Endometrium (tissue), 2 donors: ENCODE data around the gene USP46.

Source experiments
- FAIRE-seq: peaks from 2 replicates; lab custom pipeline; 2012; peaks lifted over from hg19 to GRCh38; lab: Jason Lieb, UNC
- donor health status: control.
- donor health status: control.

Gene USP46

GRCh38 chr4:52618795-52619590, 40.1 kb downstream of the USP46 start:
- FAIRE-seq, result no peak

GRCh38 chr4:52617336-52618020, 41.6 kb downstream of the USP46 start:
- no peak for FAIRE-seq

GRCh38 chr4:52614241-52614640, 44.9 kb downstream of the USP46 start:
- no peak for FAIRE-seq

GRCh38 chr4:52612341-52612740, 46.8 kb downstream of the USP46 start:
- FAIRE-seq, result no peak

GRCh38 chr4:52611030-52611555, 48.0 kb downstream of the USP46 start:
- no peak for FAIRE-seq

GRCh38 chr4:52606726-52607125, 52.4 kb downstream of the USP46 start:
- no peak for FAIRE-seq

GRCh38 chr4:52606040-52606439, 53.1 kb downstream of the USP46 start:
- FAIRE-seq, result no peak

GRCh38 chr4:52604215-52604614, 54.9 kb downstream of the USP46 start:
- no peak for FAIRE-seq

- FAIRE-seq, result no peak
Observed at GRCh38 chr4:52600275-52600674, 58.8 kb downstream of the USP46 start.

GRCh38 chr4:52595001-52595400, 64.1 kb downstream of the USP46 start:
- no peak for FAIRE-seq

GRCh38 chr4:52592287-52592686, 66.8 kb downstream of the USP46 start:
- FAIRE-seq, result no peak

- no peak for FAIRE-seq
Observed at GRCh38 chr4:52588771-52589591, 70.1 kb downstream of the USP46 start.

- no peak for FAIRE-seq
Observed at GRCh38 chr4:52588097-52588496, 71.0 kb downstream of the USP46 start.

- FAIRE-seq, result no peak
Observed at GRCh38 chr4:52586069-52586468, 73.0 kb downstream of the USP46 start.

GRCh38 chr4:52585379-52585778, 73.7 kb downstream of the USP46 start:
- no peak for FAIRE-seq

GRCh38 chr4:52579602-52580272, 79.4 kb downstream of the USP46 start:
- FAIRE-seq, result no peak

- no peak for FAIRE-seq
Observed at GRCh38 chr4:52578951-52579350, 80.2 kb downstream of the USP46 start.

GRCh38 chr4:52577624-52577962, 81.5 kb downstream of the USP46 start:
- no peak for FAIRE-seq

GRCh38 chr4:52576961-52577623, 82.0 kb downstream of the USP46 start:
- no peak for FAIRE-seq

GRCh38 chr4:52576326-52576725, 82.8 kb downstream of the USP46 start:
- FAIRE-seq, result no peak

- no peak for FAIRE-seq
Observed at GRCh38 chr4:52575406-52575805, 83.7 kb downstream of the USP46 start.

- FAIRE-seq, result peak; percentile 91
Observed at GRCh38 chr4:52574036-52574435, 85.1 kb downstream of the USP46 start.
